ENCODE data around the gene GLE1.

GRCh38 chr9:128512820-128513219 is 8.3 kb downstream of the GLE1 start:
- TF ChIP-seq GATA2 (IDR thresholded peaks at IDR 0.05; ENCODE audit: low read depth, low read length), result no peak
- no peak for TF ChIP-seq GATA3 (IDR thresholded peaks at IDR 0.05; ENCODE audit: low read depth, low read length)
